ENCODE measurements around the gene ATP5PF. TPM values are rescaled to one million over a fixed set of nuclear protein-coding genes. Genes with fewer than 3 reads are reported as not detected.

Gene ATP5PF
- total and polyA plus RNA-seq, 2 donors (not counting 1 experiment from before 2014, with no cell fraction given), result 36.6 to 58.3 TPM

GRCh38 chr21:25742900-25743299, 8.2 kb upstream of the ATP5PF start:
- no peak for TF ChIP-seq EZH2 (IDR thresholded peaks at IDR 0.05; ENCODE audit: borderline replicate concordance, insufficient read depth, low read depth, low read length, poor library complexity, severe bottlenecking)
- Histone ChIP-seq H3K27me3 (replicated peaks in 1 of 4; ENCODE audit: control extremely low read depth in 1 of 4, control insufficient read depth in 3 of 4, insufficient read depth in 4 of 4, low read length in 3 of 4) (no peaks in the 10 kb centered on the region), H3K4me1 (ENCODE audit: control insufficient read depth in 2 of 2, insufficient read depth in 2 of 2, low read length in 2 of 2) (peaks cover 16 to 21% of the 10 kb centered on the region in 2 donors), H3K4me2 (replicated peaks; ENCODE audit: low read depth, low read length, poor library complexity, severe bottlenecking) (no peak overlapping the region), H3K4me3 (ENCODE audit: control extremely low read depth in 1 of 5, extremely low read depth in 1 of 5, insufficient read depth in 1 of 5, low read depth in 2 of 5, low read length in 4 of 5) (no peak overlapping the region), H3K36me3 (replicated peaks in 1 of 2; ENCODE audit: control extremely low read depth in 1 of 2, control insufficient read depth in 1 of 2, extremely low read depth in 1 of 2, insufficient read depth in 2 of 2, low read length in 1 of 2) (peaks cover 2 to 25% of the 10 kb centered on the region in 2 experiments), H3K79me2 (ENCODE audit: control insufficient read depth, insufficient read depth, low read length) (peaks cover 59% of the 10 kb centered on the region), H3K9me3 (ENCODE audit: control extremely low read depth in 1 of 3, control insufficient read depth in 2 of 3, insufficient read depth in 1 of 3, low read length in 2 of 3) (no peaks in the 10 kb centered on the region), H3K9ac (ENCODE audit: low read length) (no peak overlapping the region), H2AFZ (ENCODE audit: insufficient read depth, low read depth, low read length, poor library complexity, severe bottlenecking) (no peak overlapping the region), H4K20me1 (ENCODE audit: control insufficient read depth, insufficient read depth, low read length, poor library complexity, severe bottlenecking) (peaks cover 43% of the 10 kb centered on the region), H3K27ac (ENCODE audit: low read length in 2 of 2) (no peak overlapping the region)
- Mint-ChIP-seq H3K9me3 (ENCODE audit: insufficient read depth) (no peaks in the 10 kb centered on the region), H3K27me3 (no peaks in the 10 kb centered on the region), H3K4me1 (peaks cover 32% of the 10 kb centered on the region), H3K4me3 (no peak overlapping the region), H3K27ac (no peak overlapping the region)
- 73% methylated on average over 3 of the region's 3 CpGs for WGBS (ENCODE audit: insufficient coverage)
- CTCF ChIA-PET, result no interaction called here
- ATAC-seq (ENCODE audit: low read depth) (no peak), DNase-seq (no peak)
- intact Hi-C loops (cut with micrococcal nuclease), result no loop called here
- POLR2A ChIA-PET, result no interaction called here

- no peak overlapping the region for H3K9ac ChIP-seq (ENCODE audit: low read length)
- peaks cover 88% of the 10 kb centered on the region for H3K79me2 ChIP-seq (ENCODE audit: control insufficient read depth, insufficient read depth, low read length)
- peak overlapping the region; percentile 83 for H3K4me2 ChIP-seq (replicated peaks; ENCODE audit: low read depth, low read length, poor library complexity, severe bottlenecking)
- no peak overlapping the region for H3K27ac ChIP-seq (ENCODE audit: low read length in 2 of 2)
- H3K9me3 ChIP-seq (ENCODE audit: control extremely low read depth in 1 of 3, control insufficient read depth in 2 of 3, insufficient read depth in 1 of 3, low read length in 2 of 3), result no peaks in the 10 kb centered on the region
- H3K36me3 ChIP-seq (replicated peaks in 1 of 2; ENCODE audit: control extremely low read depth in 1 of 2, control insufficient read depth in 1 of 2, extremely low read depth in 1 of 2, insufficient read depth in 2 of 2, low read length in 1 of 2), result peaks cover 0 to 7% of the 10 kb centered on the region in 2 experiments
- H3K4me1 ChIP-seq (ENCODE audit: control insufficient read depth in 2 of 2, insufficient read depth in 2 of 2, low read length in 2 of 2), result peaks cover 43 to 44% of the 10 kb centered on the region in 2 donors
- peak overlapping the region; percentile 23 for H3K4me3 Mint-ChIP-seq
- ChIA-PET CTCF (interaction anchor here (1.9 kb wide), 1 partner anchor 129 kb away, joined by 6 read pairs; no protein-coding TSS in a partner anchor), POLR2A (no interaction called here)
- intact Hi-C loops (cut with micrococcal nuclease), result loop anchor here (10.0 kb wide), 2 partner anchors 313 to 427 kb away; no protein-coding TSS in a partner anchor
- H3K4me1 Mint-ChIP-seq, result peaks cover 61% of the 10 kb centered on the region
- H3K9me3 Mint-ChIP-seq (ENCODE audit: insufficient read depth), result no peaks in the 10 kb centered on the region
- H4K20me1 ChIP-seq (ENCODE audit: control insufficient read depth, insufficient read depth, low read length, poor library complexity, severe bottlenecking), result peaks cover 36% of the 10 kb centered on the region
- WGBS (ENCODE audit: insufficient coverage), result no CpG with 5 or more reads among the region's 1 CpG
- H3K27ac Mint-ChIP-seq, result no peak overlapping the region
- ATAC-seq (ENCODE audit: low read depth) (no peak), DNase-seq (no peak)
- no peaks in the 10 kb centered on the region for H3K27me3 Mint-ChIP-seq
- no peak overlapping the region for H2AFZ ChIP-seq (ENCODE audit: insufficient read depth, low read depth, low read length, poor library complexity, severe bottlenecking)
- H3K4me3 ChIP-seq (ENCODE audit: control extremely low read depth in 1 of 5, extremely low read depth in 1 of 5, insufficient read depth in 1 of 5, low read depth in 2 of 5, low read length in 4 of 5), result no peak overlapping the region
- TF ChIP-seq EZH2 (IDR thresholded peaks at IDR 0.05; ENCODE audit: borderline replicate concordance, insufficient read depth, low read depth, low read length, poor library complexity, severe bottlenecking) (no peak), CTCF (IDR thresholded peaks at IDR 0.05) (no peak)
- no peaks in the 10 kb centered on the region for H3K27me3 ChIP-seq (replicated peaks in 1 of 4; ENCODE audit: control extremely low read depth in 1 of 4, control insufficient read depth in 3 of 4, insufficient read depth in 4 of 4, low read length in 3 of 4)
These were observed 2.7 kb upstream of the ATP5PF start for GRCh38 chr21:25737421-25737820.
